Rectal smooth muscle tissue (tissue), 1 donor: ENCODE results near the gene CCDC40.

ENCODE experiments used
- H3K27ac ChIP-seq: one replicate; pipeline ENCODE4 v1.7.0; 2013; ENCODE audit warnings: low read depth, low read length, inconsistent platforms
- H3K27me3 ChIP-seq: one replicate; pipeline ENCODE4 v1.7.0; 2013; ENCODE audit warnings: low read length; ENCODE audit not compliant: control insufficient read depth, insufficient read depth
- H3K36me3 ChIP-seq: one replicate; pipeline ENCODE4 v1.7.0; 2013; ENCODE audit warnings: low read length; ENCODE audit not compliant: control insufficient read depth, insufficient read depth
- H3K4me1 ChIP-seq: one replicate; pipeline ENCODE4 v1.7.0; 2013; ENCODE audit warnings: low read length; ENCODE audit not compliant: control insufficient read depth, insufficient read depth
- H3K4me3 ChIP-seq: one replicate; pipeline ENCODE4 v1.7.0; 2013; ENCODE audit warnings: low read length
- H3K9ac ChIP-seq: one replicate; pipeline ENCODE4 v1.7.0; 2013; ENCODE audit warnings: low read length

The CCDC40 gene

GRCh38 chr17:80068301-80069222, 32.1 kb downstream of the CCDC40 start:
- Histone ChIP-seq H3K27me3 (no peaks in the 10 kb centered on the region), H3K36me3 (no peaks in the 10 kb centered on the region), H3K27ac (peak overlapping the region; percentile 50), H3K4me1 (peaks cover 18% of the 10 kb centered on the region), H3K9ac (no peak overlapping the region), H3K4me3 (no peak overlapping the region)

GRCh38 chr17:80070375-80071115, 34.1 kb downstream of the CCDC40 start:
- H3K4me1 ChIP-seq: peaks cover 18% of the 10 kb centered on the region
- peak overlapping the region; percentile 84 for H3K27ac ChIP-seq
- no peaks in the 10 kb centered on the region for H3K36me3 ChIP-seq
- no peaks in the 10 kb centered on the region for H3K27me3 ChIP-seq
- H3K9ac ChIP-seq: no peak overlapping the region
- H3K4me3 ChIP-seq: peak overlapping the region; percentile 62

GRCh38 chr17:80071116-80071841, 34.8 kb downstream of the CCDC40 start:
- peak overlapping the region; percentile 62 for H3K4me3 ChIP-seq
- no peak overlapping the region for H3K9ac ChIP-seq

GRCh38 chr17:80072410-80072809, 36.0 kb downstream of the CCDC40 start:
- Histone ChIP-seq H3K4me1 (peaks cover 18% of the 10 kb centered on the region), H3K27me3 (no peaks in the 10 kb centered on the region), H3K4me3 (no peak overlapping the region), H3K9ac (no peak overlapping the region), H3K27ac (no peak overlapping the region), H3K36me3 (no peaks in the 10 kb centered on the region)

More at GRCh38 chr17:80071116-80071841, 34.8 kb downstream of the CCDC40 start:
- Histone ChIP-seq H3K27me3 (no peaks in the 10 kb centered on the region), H3K4me1 (peaks cover 18% of the 10 kb centered on the region), H3K27ac (peak overlapping the region; percentile 84), H3K36me3 (no peaks in the 10 kb centered on the region)

- no peak overlapping the region for H3K9ac ChIP-seq
- no peaks in the 10 kb centered on the region for H3K4me1 ChIP-seq
- no peaks in the 10 kb centered on the region for H3K27me3 ChIP-seq
- no peak overlapping the region for H3K27ac ChIP-seq
- H3K4me3 ChIP-seq: no peak overlapping the region
- no peaks in the 10 kb centered on the region for H3K36me3 ChIP-seq
These were observed 43.6 kb downstream of the CCDC40 start for GRCh38 chr17:80080081-80080480.

- Histone ChIP-seq H3K4me3 (no peak overlapping the region), H3K36me3 (no peaks in the 10 kb centered on the region), H3K27ac (no peak overlapping the region), H3K9ac (no peak overlapping the region), H3K4me1 (no peaks in the 10 kb centered on the region), H3K27me3 (no peaks in the 10 kb centered on the region)
These were observed 45.2 kb downstream of the CCDC40 start for GRCh38 chr17:80081596-80081995.

GRCh38 chr17:80082403-80083135, 46.1 kb downstream of the CCDC40 start:
- no peaks in the 10 kb centered on the region for H3K27me3 ChIP-seq

GRCh38 chr17:80083136-80083661, 46.8 kb downstream of the CCDC40 start:
- Histone ChIP-seq H3K36me3 (no peaks in the 10 kb centered on the region), H3K4me1 (no peaks in the 10 kb centered on the region), H3K9ac (no peak overlapping the region), H3K27me3 (no peaks in the 10 kb centered on the region), H3K4me3 (no peak overlapping the region), H3K27ac (no peak overlapping the region)

More at GRCh38 chr17:80082403-80083135, 46.1 kb downstream of the CCDC40 start:
- H3K27ac ChIP-seq: no peak overlapping the region
- H3K9ac ChIP-seq: no peak overlapping the region
- no peaks in the 10 kb centered on the region for H3K36me3 ChIP-seq
- H3K4me3 ChIP-seq: no peak overlapping the region
- no peaks in the 10 kb centered on the region for H3K4me1 ChIP-seq

GRCh38 chr17:80084773-80085172, 48.3 kb downstream of the CCDC40 start:
- Histone ChIP-seq H3K36me3 (no peaks in the 10 kb centered on the region), H3K27me3 (no peaks in the 10 kb centered on the region), H3K4me1 (no peaks in the 10 kb centered on the region), H3K9ac (no peak overlapping the region), H3K27ac (no peak overlapping the region), H3K4me3 (no peak overlapping the region)

- Histone ChIP-seq H3K36me3 (no peaks in the 10 kb centered on the region), H3K4me3 (no peak overlapping the region), H3K4me1 (no peaks in the 10 kb centered on the region), H3K27me3 (no peaks in the 10 kb centered on the region), H3K9ac (no peak overlapping the region), H3K27ac (no peak overlapping the region)
These were observed 49.6 kb downstream of the CCDC40 start for GRCh38 chr17:80086081-80086480.

- H3K4me1 ChIP-seq: no peaks in the 10 kb centered on the region
- H3K27me3 ChIP-seq: no peaks in the 10 kb centered on the region
- H3K27ac ChIP-seq: no peak overlapping the region
- no peak overlapping the region for H3K4me3 ChIP-seq
- no peak overlapping the region for H3K9ac ChIP-seq
- H3K36me3 ChIP-seq: no peaks in the 10 kb centered on the region
These were observed 50.2 kb downstream of the CCDC40 start for GRCh38 chr17:80086616-80087015.
